ENCODE data around the gene EPHA3.

EPHA3 gene

DNA sequence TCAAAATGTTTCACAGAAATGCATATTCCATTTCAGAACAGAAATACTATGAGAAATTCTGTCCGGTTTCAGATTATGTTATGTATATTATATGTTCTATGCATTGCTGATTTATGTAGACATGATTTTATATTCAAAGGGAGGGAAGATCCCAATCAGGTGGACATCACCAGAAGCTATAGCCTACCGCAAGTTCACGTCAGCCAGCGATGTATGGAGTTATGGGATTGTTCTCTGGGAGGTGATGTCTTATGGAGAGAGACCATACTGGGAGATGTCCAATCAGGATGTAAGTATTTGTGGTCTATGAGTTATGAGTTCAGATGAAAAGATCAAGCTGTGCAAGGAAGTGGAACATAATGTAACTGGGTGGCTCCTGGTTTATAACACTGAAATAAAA lies 341.7 kb downstream of the EPHA3 start:
- H3K4me3 ChIP-seq (replicated peaks; ENCODE audit: insufficient read depth, low read length), result no peak overlapping the region
- no peak overlapping the region for H3K27ac ChIP-seq (replicated peaks)
- no peaks in the 10 kb centered on the region for H3K27me3 ChIP-seq (ENCODE audit: insufficient read depth, poor library complexity, severe bottlenecking)
- no peak for DNase-seq (ENCODE audit: low read depth in 1 of 2, low spot score in 1 of 2)
- TF ChIP-seq GABPA (IDR thresholded peaks at IDR 0.05; ENCODE audit: low read depth) (no peak), SPI1 (IDR thresholded peaks at IDR 0.05; ENCODE audit: borderline replicate concordance, low read depth) (no peak), POLR2AphosphoS5 (IDR thresholded peaks at IDR 0.05; ENCODE audit: low read depth) (no peak)
- TF ChIP-seq, protein P1, sequence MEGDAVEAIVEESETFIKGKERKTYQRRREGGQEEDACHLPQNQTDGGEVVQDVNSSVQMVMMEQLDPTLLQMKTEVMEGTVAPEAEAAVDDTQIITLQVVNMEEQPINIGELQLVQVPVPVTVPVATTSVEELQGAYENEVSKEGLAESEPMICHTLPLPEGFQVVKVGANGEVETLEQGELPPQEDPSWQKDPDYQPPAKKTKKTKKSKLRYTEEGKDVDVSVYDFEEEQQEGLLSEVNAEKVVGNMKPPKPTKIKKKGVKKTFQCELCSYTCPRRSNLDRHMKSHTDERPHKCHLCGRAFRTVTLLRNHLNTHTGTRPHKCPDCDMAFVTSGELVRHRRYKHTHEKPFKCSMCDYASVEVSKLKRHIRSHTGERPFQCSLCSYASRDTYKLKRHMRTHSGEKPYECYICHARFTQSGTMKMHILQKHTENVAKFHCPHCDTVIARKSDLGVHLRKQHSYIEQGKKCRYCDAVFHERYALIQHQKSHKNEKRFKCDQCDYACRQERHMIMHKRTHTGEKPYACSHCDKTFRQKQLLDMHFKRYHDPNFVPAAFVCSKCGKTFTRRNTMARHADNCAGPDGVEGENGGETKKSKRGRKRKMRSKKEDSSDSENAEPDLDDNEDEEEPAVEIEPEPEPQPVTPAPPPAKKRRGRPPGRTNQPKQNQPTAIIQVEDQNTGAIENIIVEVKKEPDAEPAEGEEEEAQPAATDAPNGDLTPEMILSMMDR (IDR thresholded peaks at IDR 0.05; ENCODE audit: insufficient read depth, low read length), result no peak
- TF ChIP-seq, protein P2, sequence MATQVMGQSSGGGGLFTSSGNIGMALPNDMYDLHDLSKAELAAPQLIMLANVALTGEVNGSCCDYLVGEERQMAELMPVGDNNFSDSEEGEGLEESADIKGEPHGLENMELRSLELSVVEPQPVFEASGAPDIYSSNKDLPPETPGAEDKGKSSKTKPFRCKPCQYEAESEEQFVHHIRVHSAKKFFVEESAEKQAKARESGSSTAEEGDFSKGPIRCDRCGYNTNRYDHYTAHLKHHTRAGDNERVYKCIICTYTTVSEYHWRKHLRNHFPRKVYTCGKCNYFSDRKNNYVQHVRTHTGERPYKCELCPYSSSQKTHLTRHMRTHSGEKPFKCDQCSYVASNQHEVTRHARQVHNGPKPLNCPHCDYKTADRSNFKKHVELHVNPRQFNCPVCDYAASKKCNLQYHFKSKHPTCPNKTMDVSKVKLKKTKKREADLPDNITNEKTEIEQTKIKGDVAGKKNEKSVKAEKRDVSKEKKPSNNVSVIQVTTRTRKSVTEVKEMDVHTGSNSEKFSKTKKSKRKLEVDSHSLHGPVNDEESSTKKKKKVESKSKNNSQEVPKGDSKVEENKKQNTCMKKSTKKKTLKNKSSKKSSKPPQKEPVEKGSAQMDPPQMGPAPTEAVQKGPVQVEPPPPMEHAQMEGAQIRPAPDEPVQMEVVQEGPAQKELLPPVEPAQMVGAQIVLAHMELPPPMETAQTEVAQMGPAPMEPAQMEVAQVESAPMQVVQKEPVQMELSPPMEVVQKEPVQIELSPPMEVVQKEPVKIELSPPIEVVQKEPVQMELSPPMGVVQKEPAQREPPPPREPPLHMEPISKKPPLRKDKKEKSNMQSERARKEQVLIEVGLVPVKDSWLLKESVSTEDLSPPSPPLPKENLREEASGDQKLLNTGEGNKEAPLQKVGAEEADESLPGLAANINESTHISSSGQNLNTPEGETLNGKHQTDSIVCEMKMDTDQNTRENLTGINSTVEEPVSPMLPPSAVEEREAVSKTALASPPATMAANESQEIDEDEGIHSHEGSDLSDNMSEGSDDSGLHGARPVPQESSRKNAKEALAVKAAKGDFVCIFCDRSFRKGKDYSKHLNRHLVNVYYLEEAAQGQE (IDR thresholded peaks at IDR 0.05; ENCODE audit: insufficient replicate concordance, low read depth), result no peak

DNA sequence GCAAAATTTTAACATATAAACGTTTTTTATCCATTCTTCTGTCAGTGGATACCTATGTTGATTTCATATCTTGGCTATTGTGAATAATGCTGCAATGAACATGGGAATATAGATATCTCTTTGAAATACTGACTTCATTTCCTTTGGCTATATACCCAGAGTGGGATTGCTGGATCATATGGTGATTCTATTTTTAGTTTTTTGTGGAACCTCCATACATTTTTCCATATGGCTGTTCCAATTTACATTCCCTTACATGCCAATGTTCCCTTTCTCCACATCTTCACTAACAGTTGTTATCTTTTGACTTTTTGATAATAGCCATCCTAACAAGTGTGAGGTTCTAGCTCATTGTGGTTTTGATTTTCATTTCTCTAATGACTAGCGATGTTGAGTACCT lies 344.6 kb downstream of the EPHA3 start:
- H3K27ac ChIP-seq (replicated peaks), result no peak overlapping the region
- H3K4me3 ChIP-seq (replicated peaks; ENCODE audit: insufficient read depth, low read length), result no peak overlapping the region
- TF ChIP-seq, protein P2 (IDR thresholded peaks at IDR 0.05; ENCODE audit: insufficient replicate concordance, low read depth), result no peak
- TF ChIP-seq, protein P1 (IDR thresholded peaks at IDR 0.05; ENCODE audit: insufficient read depth, low read length), result no peak
- TF ChIP-seq GABPA (IDR thresholded peaks at IDR 0.05; ENCODE audit: low read depth) (no peak), POLR2AphosphoS5 (IDR thresholded peaks at IDR 0.05; ENCODE audit: low read depth) (no peak), SPI1 (IDR thresholded peaks at IDR 0.05; ENCODE audit: borderline replicate concordance, low read depth) (no peak)
- DNase-seq (ENCODE audit: low read depth in 1 of 2, low spot score in 1 of 2), result no peak
- no peaks in the 10 kb centered on the region for H3K27me3 ChIP-seq (ENCODE audit: insufficient read depth, poor library complexity, severe bottlenecking)

DNA sequence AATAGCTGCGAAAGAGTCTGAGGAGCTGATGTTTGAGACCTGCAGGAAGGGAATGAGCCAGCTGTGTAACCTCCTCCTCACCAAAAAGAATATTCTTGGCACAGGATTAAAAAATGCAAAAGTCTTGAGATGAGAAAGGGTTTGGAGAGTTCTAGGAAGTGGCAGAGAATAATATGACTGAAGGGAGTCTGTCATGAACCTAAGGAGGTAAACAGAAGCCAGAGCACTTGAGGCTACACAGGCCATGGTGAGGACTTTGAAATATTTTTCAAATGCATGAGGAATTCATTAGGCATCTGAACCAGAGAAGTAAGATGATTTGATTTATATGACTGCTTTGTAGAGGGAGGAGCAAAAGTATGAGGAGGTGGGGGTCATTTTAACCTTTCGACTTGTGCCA lies 347.8 kb downstream of the EPHA3 start:
- H3K27me3 ChIP-seq (ENCODE audit: insufficient read depth, poor library complexity, severe bottlenecking), result no peaks in the 10 kb centered on the region
- DNase-seq (ENCODE audit: low read depth in 1 of 2, low spot score in 1 of 2), result no peak
- H3K4me3 ChIP-seq (replicated peaks; ENCODE audit: insufficient read depth, low read length), result no peak overlapping the region
- H3K27ac ChIP-seq (replicated peaks), result no peak overlapping the region
- TF ChIP-seq GABPA (IDR thresholded peaks at IDR 0.05; ENCODE audit: low read depth), result no peak
- no peak for TF ChIP-seq SPI1 (IDR thresholded peaks at IDR 0.05; ENCODE audit: borderline replicate concordance, low read depth)
- TF ChIP-seq, protein P2 (IDR thresholded peaks at IDR 0.05; ENCODE audit: insufficient replicate concordance, low read depth), result no peak
- TF ChIP-seq POLR2AphosphoS5 (IDR thresholded peaks at IDR 0.05; ENCODE audit: low read depth), result no peak
- TF ChIP-seq, protein P1 (IDR thresholded peaks at IDR 0.05; ENCODE audit: insufficient read depth, low read length), result no peak

All from HL-60 (cell line).